Measurements from ENCODE around the gene DACH2. TPM values are rescaled to one million over a fixed set of nuclear protein-coding genes. Genes with fewer than 3 reads are reported as not detected.

Gene DACH2
- total RNA-seq, 1 experiment from 2014 or later, result 1.0 TPM

GRCh38 chrX:86348669-86349068 lies 200.4 kb downstream of the DACH2 start:
- no peaks in the 10 kb centered on the region for H3K36me3 Mint-ChIP-seq (ENCODE audit: insufficient read depth in 1 of 3, low read depth in 3 of 3)
- Histone ChIP-seq H3K14ac (ENCODE audit: insufficient read depth, low read length) (no peak overlapping the region), H3K27ac (ENCODE audit: insufficient read length, low read depth, low read length) (no peak overlapping the region), H3K27me3 (ENCODE audit: insufficient read depth, low read length) (no peaks in the 10 kb centered on the region), H3K56ac (ENCODE audit: insufficient read length, low read depth, low read length) (no peak overlapping the region), H3K23ac (ENCODE audit: insufficient read length, low read depth, low read length) (no peak overlapping the region), H4K5ac (ENCODE audit: insufficient read length, low read depth, low read length) (no peak overlapping the region), H4K8ac (replicated peaks; ENCODE audit: insufficient read length, low read depth, low read length) (no peak overlapping the region), H4K91ac (ENCODE audit: insufficient read length, low read depth, low read length) (no peak overlapping the region), H2AK5ac (ENCODE audit: insufficient read length, low read length) (no peak overlapping the region), H3K4me2 (ENCODE audit: insufficient read depth, insufficient read length, low read length) (no peak overlapping the region), H3K79me2 (ENCODE audit: insufficient read depth, low read length) (no peaks in the 10 kb centered on the region), H2BK20ac (ENCODE audit: low read depth, low read length, poor library complexity, severe bottlenecking) (no peak overlapping the region), H3K23me2 (ENCODE audit: insufficient read length, low read depth, low read length, poor library complexity, severe bottlenecking) (no peaks in the 10 kb centered on the region), H2BK120ac (ENCODE audit: low read depth, low read length, poor library complexity, severe bottlenecking) (no peak overlapping the region), H3K18ac (ENCODE audit: insufficient read length, low read depth, low read length) (no peak overlapping the region), H2BK5ac (ENCODE audit: insufficient read length, low read length) (no peak overlapping the region), H3K4me1 (ENCODE audit: insufficient read depth, low read length) (no peaks in the 10 kb centered on the region), H3K79me1 (ENCODE audit: insufficient read depth, low read depth, low read length, poor library complexity, severe bottlenecking) (no peaks in the 10 kb centered on the region), H3K4ac (ENCODE audit: low read depth, low read length) (no peak overlapping the region), H2BK15ac (ENCODE audit: low read depth, low read length) (no peak overlapping the region), H4K20me1 (ENCODE audit: control insufficient read depth, insufficient read depth, insufficient read length) (no peaks in the 10 kb centered on the region), H3T11ph (ENCODE audit: low read length) (no peak overlapping the region), H2AFZ (ENCODE audit: low read length) (no peak overlapping the region), H2BK12ac (ENCODE audit: insufficient read length, low read depth, low read length) (no peak overlapping the region), H3K9me3 (ENCODE audit: control insufficient read depth, low read depth, low read length) (no peaks in the 10 kb centered on the region), H3K9ac (ENCODE audit: extremely low read depth, insufficient read length, low read length) (no peak overlapping the region)
- peak; percentile 70 for TF ChIP-seq CTCF (conservative IDR thresholded peaks at IDR 0.05)
- peaks cover 0 to 9% of the 10 kb centered on the region in 2 experiments; a peak in 2 of 5 replicates for H3K9me3 Mint-ChIP-seq
- no peaks in the 10 kb centered on the region for H3K27me3 Mint-ChIP-seq (ENCODE audit: low read depth)
- peaks cover 0 to 4% of the 10 kb centered on the region in 2 experiments; a peak in 2 of 4 replicates for H3K4me1 Mint-ChIP-seq
- H3K27ac Mint-ChIP-seq, result no peak overlapping the region
- peak; percentile 41 for DNase-seq
- H3K4me3 Mint-ChIP-seq, result no peak overlapping the region
- no CpG with 5 or more reads among the region's 4 CpGs for WGBS (ENCODE audit: extremely low coverage, insufficient read length, low lambda C conversion rate)
